Astrocyte of the spinal cord (primary cell): ENCODE results near the gene PMEPA1.

ENCODE experiments used
- DNase-seq: peaks from one replicate; pipeline ENCODE4 v3.0.0; 2011; ENCODE audit warnings: low read depth, low spot score
- H3K4me3 ChIP-seq: 2 replicates; pipeline ENCODE4 v1.5.1; 2011; ENCODE audit warnings: low read depth, mild to moderate bottlenecking, low read length, moderate library complexity
- CTCF ChIP-seq: IDR thresholded peaks from 2 replicates; pipeline ENCODE4 v1.5.1; 2012; ENCODE audit warnings: low read depth, mild to moderate bottlenecking, low read length, inconsistent platforms
- in situ Hi-C: cut with HindIII; loops from 2 replicates; pipeline ENCODE4 v1.10.0; 2017; ENCODE audit warnings: low sequenced_read_pairs

The PMEPA1 gene

DNA sequence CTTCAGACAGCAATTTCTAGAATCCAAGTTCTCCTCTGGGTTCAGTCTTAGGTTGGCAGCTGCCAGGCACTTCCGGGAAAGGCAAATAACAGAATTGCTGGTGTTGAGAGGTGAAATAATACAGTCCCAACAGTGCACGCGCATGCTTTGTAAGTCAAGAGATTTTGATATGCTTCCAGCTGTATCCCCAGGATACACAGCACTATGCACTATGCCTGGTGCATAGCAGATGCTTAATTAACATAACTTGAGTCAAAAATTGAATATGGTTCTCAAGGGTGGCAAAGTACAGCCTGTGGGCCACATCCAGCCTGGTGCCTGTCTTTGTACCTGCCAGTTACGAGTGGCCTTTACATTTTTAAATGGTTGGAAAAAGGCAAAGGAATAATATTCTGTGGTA lies 18.9 kb upstream of the PMEPA1 start:
- in situ Hi-C loops = no loop called here
- no peak for DNase-seq
- TF ChIP-seq CTCF = no peak
- H3K4me3 ChIP-seq = no peak overlapping the region

GRCh38 chr20:57727863-57728262 lies 18.0 kb upstream of the PMEPA1 start:
- DNase-seq = no peak
- no peak overlapping the region for H3K4me3 ChIP-seq
- TF ChIP-seq CTCF = no peak
- in situ Hi-C loops = no loop called here

DNA sequence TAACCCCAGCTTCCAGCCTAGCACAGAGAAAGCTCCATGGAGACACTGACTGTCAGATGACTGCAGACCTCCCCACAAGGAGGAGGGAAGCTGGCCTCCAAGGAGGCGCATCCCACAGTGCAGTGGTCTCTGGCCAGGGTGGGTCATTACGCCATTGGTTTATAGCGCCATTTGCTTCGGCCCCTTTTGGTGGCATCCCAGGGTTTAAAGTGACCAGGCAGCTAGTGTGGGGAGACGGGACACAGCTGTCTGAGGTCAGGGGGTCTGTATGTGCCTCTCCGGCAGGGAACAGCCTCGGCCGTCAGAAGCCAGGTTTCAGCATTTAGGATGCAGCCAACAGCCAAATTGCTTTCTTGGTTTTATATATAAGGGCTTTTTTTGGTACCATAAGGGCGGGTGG lies 15.8 kb upstream of the PMEPA1 start:
- DNase-seq = no peak
- in situ Hi-C loops = no loop called here
- TF ChIP-seq CTCF = no peak

DNA sequence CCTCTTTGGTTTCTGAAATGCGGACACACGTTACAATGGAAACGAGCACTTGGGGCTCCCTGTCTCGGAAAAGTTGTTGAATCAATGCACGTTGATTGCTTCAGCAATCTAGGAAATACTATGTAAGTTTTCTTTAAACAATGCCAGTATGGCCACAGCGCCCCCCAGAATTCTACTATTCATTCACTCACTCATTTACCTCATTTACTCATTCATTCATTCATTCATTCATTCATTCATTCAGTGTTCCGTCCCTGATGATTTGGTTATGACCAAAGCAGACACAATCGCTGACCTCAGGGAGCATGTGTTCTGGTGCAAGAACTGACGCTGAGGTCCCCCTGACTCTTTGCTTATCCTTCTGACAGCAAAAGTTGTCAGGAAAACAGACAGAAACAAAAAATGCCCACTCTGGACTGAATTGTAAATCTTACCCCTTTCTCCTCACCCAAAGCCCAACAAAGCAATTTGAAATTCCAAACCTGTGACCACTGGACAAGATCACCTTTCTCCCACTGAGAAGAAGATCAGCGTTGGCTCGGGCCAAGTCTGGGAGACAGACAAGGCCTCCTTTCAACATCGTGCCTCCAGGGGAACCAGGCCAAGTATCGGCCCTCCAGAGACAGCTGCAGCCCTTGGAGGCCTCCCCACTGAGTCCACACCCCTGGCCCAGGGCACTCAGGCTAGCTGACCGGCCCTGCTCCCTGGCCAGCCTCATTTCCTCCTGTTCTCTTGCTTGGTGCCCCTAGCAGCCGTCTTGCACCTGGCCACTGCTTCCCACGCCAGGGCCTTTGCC lies 15.0 kb upstream of the PMEPA1 start:
- DNase-seq = no peak
- no peak overlapping the region for H3K4me3 ChIP-seq
- in situ Hi-C loops = no loop called here
- no peak for TF ChIP-seq CTCF

More for the DNA sequence above, 15.8 kb upstream of the PMEPA1 start:
- no peak overlapping the region for H3K4me3 ChIP-seq

DNA sequence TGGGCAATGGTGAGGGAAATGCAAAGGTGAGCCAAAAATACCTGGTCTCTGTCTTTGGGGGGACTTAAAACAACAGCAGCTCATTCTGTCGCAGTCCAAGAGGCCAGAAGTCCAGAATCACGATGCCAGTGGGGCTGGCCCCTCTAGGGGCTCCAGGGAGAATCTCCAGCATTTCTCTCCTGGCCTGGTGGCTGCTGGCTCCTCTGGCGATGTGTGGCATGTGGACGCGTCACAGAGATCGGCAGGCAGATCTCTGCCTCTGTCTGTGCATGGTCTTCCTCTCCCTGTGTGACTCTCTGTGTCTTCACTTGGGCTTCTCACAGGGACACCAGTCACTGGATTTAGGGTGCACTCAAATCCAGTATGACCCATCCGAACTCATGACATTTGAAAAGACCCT lies 14.0 kb upstream of the PMEPA1 start:
- TF ChIP-seq CTCF = no peak
- H3K4me3 ChIP-seq = no peak overlapping the region
- in situ Hi-C loops = no loop called here
- no peak for DNase-seq

DNA sequence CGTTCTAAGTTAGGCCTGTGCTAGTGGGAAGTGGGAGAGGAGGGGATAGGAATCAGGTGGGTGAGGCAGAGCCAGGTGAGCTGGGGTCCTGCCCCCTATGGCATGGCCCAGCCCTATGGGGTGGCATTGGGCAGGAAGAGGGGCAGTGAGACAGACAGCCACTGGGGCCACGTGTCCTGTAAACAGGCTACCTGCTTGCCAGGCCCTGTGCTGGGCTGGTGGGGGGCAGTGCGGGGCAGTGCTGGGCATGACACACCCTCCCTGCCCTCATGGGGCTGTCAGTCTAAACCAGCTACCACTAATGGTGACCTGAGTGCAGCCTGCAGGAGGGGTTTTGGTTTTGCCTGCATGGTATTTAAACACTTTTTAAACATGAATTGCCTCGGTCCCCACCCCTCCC lies 10.1 kb upstream of the PMEPA1 start:
- DNase-seq = no peak
- in situ Hi-C loops = no loop called here
- H3K4me3 ChIP-seq = no peak overlapping the region
- no peak for TF ChIP-seq CTCF
